Endothelial cell (in vitro differentiated cells): ENCODE results near the gene ADAP1. TPM values are rescaled to one million over a fixed set of nuclear protein-coding genes. Genes with fewer than 3 reads are reported as not detected.
A peak's percentile ranks its signal among the peaks of the same experiment; 100 is the strongest.

Experiments
- DNase-seq: peaks from one replicate; pipeline ENCODE4 v3.0.0; 2021; ENCODE audit warnings: low spot score
- H3K27ac Mint-ChIP-seq: one replicate; pipeline ENCODE4 v1.8.0; 2021; ENCODE audit warnings: mixed read lengths, inconsistent platforms; ENCODE audit not compliant: unreplicated experiment
- H3K27me3 Mint-ChIP-seq: one replicate; pipeline ENCODE4 v1.8.0; 2021; ENCODE audit warnings: mild to moderate bottlenecking, moderate library complexity, mixed read lengths, inconsistent platforms; ENCODE audit not compliant: unreplicated experiment
- H3K36me3 Mint-ChIP-seq: one replicate; pipeline ENCODE4 v1.8.0; 2021; ENCODE audit warnings: mild to moderate bottlenecking, low read depth, mixed read lengths, inconsistent platforms; ENCODE audit not compliant: unreplicated experiment
- H3K4me1 Mint-ChIP-seq: one replicate; pipeline ENCODE4 v1.8.0; 2021; ENCODE audit warnings: mild to moderate bottlenecking, mixed read lengths, inconsistent platforms; ENCODE audit not compliant: unreplicated experiment
- H3K4me3 Mint-ChIP-seq: one replicate; pipeline ENCODE4 v1.8.0; 2021; ENCODE audit warnings: mild to moderate bottlenecking, mixed read lengths, inconsistent platforms; ENCODE audit not compliant: unreplicated experiment
- H3K9me3 Mint-ChIP-seq: one replicate; pipeline ENCODE4 v1.8.0; 2021; ENCODE audit warnings: mixed read lengths, inconsistent platforms; ENCODE audit not compliant: unreplicated experiment
- total RNA-seq: library from RNA; stranded (reverse); fragmentation: NEBNext Ultra II Directional; extraction: Animal tissue kit (Norgen Biotek cat#: 25700); gene quantifications from one replicate; pipeline ENCODE4 v1.2.1, GENCODE V29; 2021; ENCODE audit not compliant: unreplicated experiment
- TF ChIP-seq, protein P1 (sequence below): fragments of 200-600 bp; sonication (generic); IDR thresholded peaks from one replicate; pipeline ENCODE4 v1.5.0; 2021; ENCODE audit warnings: antibody characterized with exemption; ENCODE audit not compliant: unreplicated experiment

Gene ADAP1
- total RNA-seq, 1 donor from 2014 or later, result 1.7 TPM

DNA sequence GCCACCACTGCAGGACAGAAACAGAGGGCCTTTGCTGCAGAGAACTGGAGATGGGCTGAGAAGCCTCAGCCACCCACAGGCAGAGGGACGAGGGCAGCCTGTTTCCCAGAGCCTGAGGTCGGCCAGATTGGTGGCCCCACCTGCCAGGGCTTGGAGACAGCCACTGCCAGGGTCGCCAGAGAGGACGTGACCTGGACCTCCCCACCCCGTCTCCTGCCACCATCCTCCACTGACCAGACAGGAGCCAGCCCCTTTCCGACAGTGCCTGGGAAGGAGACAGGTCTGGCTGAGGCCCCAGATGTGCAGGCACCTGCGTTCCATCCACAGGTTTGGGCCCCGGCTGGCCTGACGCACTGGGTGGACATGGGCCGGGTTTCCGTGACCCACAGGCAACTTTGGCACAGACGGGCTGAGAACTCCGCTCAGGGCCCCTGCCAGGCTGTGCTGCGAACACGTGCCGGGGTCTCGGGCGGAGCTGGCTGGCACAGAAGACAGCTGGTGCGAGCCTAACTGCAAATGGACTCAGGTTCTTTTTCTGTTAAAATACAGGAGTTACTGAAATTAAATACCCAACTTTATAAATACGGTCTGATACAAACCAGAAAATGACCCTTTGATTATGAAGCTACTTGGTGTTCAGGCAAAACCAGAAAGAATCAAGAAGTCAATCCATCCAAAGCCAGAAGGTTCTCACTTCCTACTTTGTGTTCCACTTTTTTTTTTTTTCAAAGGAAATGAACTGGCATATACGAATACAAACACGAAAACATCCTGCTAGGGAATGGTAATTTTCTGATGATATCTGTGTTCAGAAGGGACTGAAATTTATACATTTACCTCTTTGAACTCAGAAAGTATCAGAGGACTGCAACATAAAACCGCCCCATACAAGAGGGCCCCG lies 14.0 kb upstream of the ADAP1 start:
- TF ChIP-seq, protein P1, sequence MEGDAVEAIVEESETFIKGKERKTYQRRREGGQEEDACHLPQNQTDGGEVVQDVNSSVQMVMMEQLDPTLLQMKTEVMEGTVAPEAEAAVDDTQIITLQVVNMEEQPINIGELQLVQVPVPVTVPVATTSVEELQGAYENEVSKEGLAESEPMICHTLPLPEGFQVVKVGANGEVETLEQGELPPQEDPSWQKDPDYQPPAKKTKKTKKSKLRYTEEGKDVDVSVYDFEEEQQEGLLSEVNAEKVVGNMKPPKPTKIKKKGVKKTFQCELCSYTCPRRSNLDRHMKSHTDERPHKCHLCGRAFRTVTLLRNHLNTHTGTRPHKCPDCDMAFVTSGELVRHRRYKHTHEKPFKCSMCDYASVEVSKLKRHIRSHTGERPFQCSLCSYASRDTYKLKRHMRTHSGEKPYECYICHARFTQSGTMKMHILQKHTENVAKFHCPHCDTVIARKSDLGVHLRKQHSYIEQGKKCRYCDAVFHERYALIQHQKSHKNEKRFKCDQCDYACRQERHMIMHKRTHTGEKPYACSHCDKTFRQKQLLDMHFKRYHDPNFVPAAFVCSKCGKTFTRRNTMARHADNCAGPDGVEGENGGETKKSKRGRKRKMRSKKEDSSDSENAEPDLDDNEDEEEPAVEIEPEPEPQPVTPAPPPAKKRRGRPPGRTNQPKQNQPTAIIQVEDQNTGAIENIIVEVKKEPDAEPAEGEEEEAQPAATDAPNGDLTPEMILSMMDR, result no peak
- DNase-seq, result no peak
- Mint-ChIP-seq H3K27ac (no peak overlapping the region), H3K4me1 (peaks cover 3% of the 10 kb centered on the region), H3K27me3 (peaks cover 6% of the 10 kb centered on the region), H3K36me3 (peaks cover 15% of the 10 kb centered on the region), H3K9me3 (no peaks in the 10 kb centered on the region), H3K4me3 (no peak overlapping the region)

DNA sequence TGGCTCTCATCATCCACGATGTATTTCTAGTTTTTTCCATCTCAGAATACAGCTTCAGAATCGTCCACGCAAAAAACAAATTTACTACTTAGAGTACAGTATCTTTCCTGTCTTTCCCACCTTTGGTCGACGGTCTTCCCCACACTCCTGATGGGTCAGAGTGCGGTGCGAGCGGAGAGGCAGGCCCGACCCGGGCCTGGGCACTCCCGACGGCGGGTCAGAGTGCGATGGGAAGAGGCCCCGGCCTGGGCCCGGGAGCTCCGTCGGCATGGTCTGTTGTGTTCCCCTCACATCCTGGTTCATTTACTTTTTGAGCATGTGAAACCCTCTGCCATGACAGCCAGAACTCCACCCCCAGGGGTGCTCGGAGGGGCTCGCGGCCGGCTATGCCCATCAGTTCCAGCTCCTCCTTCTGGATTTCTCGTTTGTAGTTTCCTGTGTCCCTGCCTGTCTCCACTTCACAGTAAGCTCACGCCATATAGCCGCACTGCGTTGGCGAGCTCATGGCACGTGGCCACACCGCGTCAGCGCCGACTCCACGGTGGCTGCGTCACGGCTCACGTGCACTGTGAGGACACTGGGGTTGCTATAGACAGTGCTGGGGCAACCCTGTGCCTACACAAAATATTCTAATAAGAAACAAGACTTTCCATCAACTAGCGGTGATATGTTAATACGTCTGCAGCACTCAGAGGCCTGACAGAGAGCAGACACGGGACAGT lies 13.0 kb upstream of the ADAP1 start:
- Mint-ChIP-seq H3K4me3 (peak overlapping the region; percentile 71), H3K4me1 (peaks cover 3% of the 10 kb centered on the region), H3K27ac (no peak overlapping the region), H3K9me3 (no peaks in the 10 kb centered on the region), H3K36me3 (peaks cover 15% of the 10 kb centered on the region), H3K27me3 (peaks cover 6% of the 10 kb centered on the region)
- TF ChIP-seq, protein P1, result no peak
- DNase-seq, result no peak

DNA sequence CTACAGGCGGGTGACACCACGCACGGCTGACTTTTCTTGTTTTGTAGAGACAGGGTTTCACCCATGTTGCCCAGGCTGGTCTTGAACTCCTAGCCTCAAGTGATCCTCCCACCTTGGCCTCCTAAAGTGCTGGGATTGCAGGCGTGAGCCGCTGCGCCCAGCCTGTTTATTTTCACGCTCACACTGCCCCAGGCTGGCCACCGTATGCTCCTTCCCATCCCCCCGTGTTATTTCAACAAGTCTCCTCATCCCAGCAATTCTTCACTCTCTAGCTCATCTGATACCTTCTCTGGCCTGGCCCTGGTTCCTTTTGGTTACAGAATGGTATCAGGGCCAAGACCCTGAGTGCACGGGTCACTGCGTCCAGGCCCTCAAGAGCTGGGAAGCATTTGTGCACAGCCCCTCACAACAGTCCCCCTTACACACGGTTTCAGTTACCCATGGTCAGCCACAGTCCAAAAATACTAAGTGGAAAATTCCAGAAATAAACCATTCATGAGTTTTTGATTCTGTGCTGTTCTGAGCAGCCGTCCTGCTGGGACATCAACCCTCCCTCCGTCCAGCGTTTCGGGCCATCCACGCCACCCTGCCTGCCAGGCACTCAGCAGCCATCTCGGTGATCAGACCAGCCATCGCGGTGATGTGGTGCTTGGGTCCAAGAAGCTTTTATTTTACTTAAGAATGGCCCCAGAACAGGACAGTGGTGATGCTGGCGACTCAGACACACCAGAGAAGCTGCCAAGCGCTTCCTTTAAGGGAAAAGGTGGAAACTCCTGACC lies 12.0 kb upstream of the ADAP1 start:
- peaks cover 20% of the 10 kb centered on the region for H3K36me3 Mint-ChIP-seq
- peak overlapping the region; percentile 24 for H3K4me3 Mint-ChIP-seq
- H3K4me1 Mint-ChIP-seq, result peaks cover 3% of the 10 kb centered on the region
- no peak overlapping the region for H3K27ac Mint-ChIP-seq
- TF ChIP-seq, protein P1, result no peak
- no peak for DNase-seq
- H3K27me3 Mint-ChIP-seq, result peaks cover 9% of the 10 kb centered on the region
- H3K9me3 Mint-ChIP-seq, result no peaks in the 10 kb centered on the region

DNA sequence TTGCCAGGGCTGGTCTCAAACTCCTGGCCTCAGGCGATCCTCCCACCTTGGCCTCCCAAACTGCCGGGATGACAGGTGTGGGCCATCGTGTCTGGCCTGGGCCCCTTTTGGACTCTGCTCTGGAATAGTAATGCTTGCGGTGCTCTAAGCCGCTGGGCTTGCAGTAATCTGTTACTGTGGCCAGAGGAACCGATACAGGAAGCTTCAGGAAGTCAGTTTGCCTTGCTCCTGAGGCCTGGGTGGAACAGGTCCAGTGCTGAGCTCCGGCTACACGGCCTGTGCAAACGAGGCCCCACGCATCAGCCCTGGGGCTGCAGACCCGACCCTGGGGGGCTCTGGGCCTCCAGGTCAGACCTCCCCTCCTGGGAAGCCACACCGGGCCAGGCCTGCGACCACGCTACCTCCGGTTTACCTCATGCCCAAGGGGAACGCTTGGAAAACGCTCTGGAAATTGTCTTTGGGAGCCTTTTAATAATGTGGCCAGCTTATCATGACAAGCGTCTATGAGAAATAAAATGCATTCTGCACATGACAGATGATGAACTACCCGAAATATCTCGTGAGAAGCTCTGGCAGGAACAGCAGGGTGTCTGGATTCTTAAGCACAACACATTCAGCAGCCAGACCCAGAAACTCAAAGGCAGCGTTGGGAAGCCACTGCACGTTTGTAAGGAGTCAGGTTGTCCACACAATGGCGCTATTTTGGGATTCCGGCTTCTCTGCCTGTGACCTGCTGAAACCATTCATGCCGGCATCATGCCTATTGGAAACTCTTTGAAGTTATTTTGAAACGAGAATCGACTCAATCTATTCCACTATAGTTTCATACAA lies 10.1 kb upstream of the ADAP1 start:
- Mint-ChIP-seq H3K27ac (no peak overlapping the region), H3K36me3 (peaks cover 18% of the 10 kb centered on the region), H3K9me3 (no peaks in the 10 kb centered on the region), H3K27me3 (peaks cover 10% of the 10 kb centered on the region), H3K4me1 (peaks cover 3% of the 10 kb centered on the region), H3K4me3 (no peak overlapping the region)
- no peak for DNase-seq
- TF ChIP-seq, protein P1, result no peak
